ENCODE measurements around the gene FERMT1.

FERMT1 gene

GRCh38 chr20:6121504-6121903, 1.3 kb downstream of the FERMT1 start:
- TF ChIP-seq ESRRG (CRISPR knock-in tag; IDR thresholded peaks at IDR 0.05), result no peak
- TF ChIP-seq CSDC2 (CRISPR knock-in tag; IDR thresholded peaks at IDR 0.05), result no peak
- TF ChIP-seq ZNF565 (CRISPR knock-in tag; conservative IDR thresholded peaks at IDR 0.05; ENCODE audit: low read depth), result no peak
- TF ChIP-seq OSR1 (CRISPR knock-in tag; IDR thresholded peaks at IDR 0.05), result no peak
- no peak for TF ChIP-seq RARB (CRISPR knock-in tag; IDR thresholded peaks at IDR 0.05)
- TF ChIP-seq, protein P1, sequence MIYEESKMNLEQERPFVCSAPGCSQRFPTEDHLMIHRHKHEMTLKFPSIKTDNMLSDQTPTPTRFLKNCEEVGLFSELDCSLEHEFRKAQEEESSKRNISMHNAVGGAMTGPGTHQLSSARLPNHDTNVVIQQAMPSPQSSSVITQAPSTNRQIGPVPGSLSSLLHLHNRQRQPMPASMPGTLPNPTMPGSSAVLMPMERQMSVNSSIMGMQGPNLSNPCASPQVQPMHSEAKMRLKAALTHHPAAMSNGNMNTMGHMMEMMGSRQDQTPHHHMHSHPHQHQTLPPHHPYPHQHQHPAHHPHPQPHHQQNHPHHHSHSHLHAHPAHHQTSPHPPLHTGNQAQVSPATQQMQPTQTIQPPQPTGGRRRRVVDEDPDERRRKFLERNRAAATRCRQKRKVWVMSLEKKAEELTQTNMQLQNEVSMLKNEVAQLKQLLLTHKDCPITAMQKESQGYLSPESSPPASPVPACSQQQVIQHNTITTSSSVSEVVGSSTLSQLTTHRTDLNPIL (CRISPR knock-in tag; IDR thresholded peaks at IDR 0.05; ENCODE audit: low read depth), result no peak
- no peak for TF ChIP-seq TOX (CRISPR knock-in tag; IDR thresholded peaks at IDR 0.05; ENCODE audit: borderline replicate concordance)
- ATAC-seq, result no peak

- TF ChIP-seq SNAI2 (CRISPR knock-in tag; IDR thresholded peaks at IDR 0.05) (no peak), ZC3H10 (CRISPR knock-in tag; IDR thresholded peaks at IDR 0.05) (no peak), GLIS3 (CRISPR knock-in tag; IDR thresholded peaks at IDR 0.05) (no peak), TOX (CRISPR knock-in tag; IDR thresholded peaks at IDR 0.05; ENCODE audit: borderline replicate concordance) (no peak), ISL1 (CRISPR knock-in tag; IDR thresholded peaks at IDR 0.05) (no peak), ZFP30 (CRISPR knock-in tag; IDR thresholded peaks at IDR 0.05) (no peak), OSR1 (CRISPR knock-in tag; IDR thresholded peaks at IDR 0.05) (no peak), TCF4 (CRISPR knock-in tag; IDR thresholded peaks at IDR 0.05; ENCODE audit: borderline replicate concordance) (no peak)
- no peak for ATAC-seq
Measured at GRCh38 chr20:6120491-6120988, 2.3 kb downstream of the FERMT1 start.

DNA sequence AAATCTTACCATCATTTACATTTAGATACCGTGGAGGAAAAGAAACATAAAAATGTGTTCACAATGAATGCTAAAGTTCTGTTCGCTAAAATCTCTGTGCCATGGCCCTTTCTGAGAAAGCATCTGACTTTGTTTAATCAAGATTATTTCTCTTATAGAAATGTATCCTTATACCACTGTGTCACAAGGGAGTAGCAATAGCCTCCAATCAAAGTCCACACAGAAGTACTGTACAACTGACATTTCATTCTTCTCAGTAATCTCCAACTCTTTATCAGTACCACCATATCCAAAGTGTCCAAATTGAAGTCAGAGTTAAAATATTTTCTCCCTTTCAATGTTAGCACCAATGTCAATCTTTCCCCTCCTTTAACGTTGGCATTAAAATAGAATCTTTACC, 6.1 kb downstream of the FERMT1 start:
- no peak for ATAC-seq
- TF ChIP-seq BACH2 (CRISPR knock-in tag; IDR thresholded peaks at IDR 0.05; ENCODE audit: borderline replicate concordance) (no peak), ZNF565 (CRISPR knock-in tag; conservative IDR thresholded peaks at IDR 0.05; ENCODE audit: low read depth) (no peak), TOX (CRISPR knock-in tag; IDR thresholded peaks at IDR 0.05; ENCODE audit: borderline replicate concordance) (no peak), CSDC2 (CRISPR knock-in tag; IDR thresholded peaks at IDR 0.05) (no peak), OSR1 (CRISPR knock-in tag; IDR thresholded peaks at IDR 0.05) (no peak), TCF4 (CRISPR knock-in tag; IDR thresholded peaks at IDR 0.05; ENCODE audit: borderline replicate concordance) (no peak), SNAI2 (CRISPR knock-in tag; IDR thresholded peaks at IDR 0.05) (no peak), ESRRG (CRISPR knock-in tag; IDR thresholded peaks at IDR 0.05) (no peak), RARB (CRISPR knock-in tag; IDR thresholded peaks at IDR 0.05) (no peak), ISL1 (CRISPR knock-in tag; IDR thresholded peaks at IDR 0.05) (no peak), PPARA (CRISPR knock-in tag; IDR thresholded peaks at IDR 0.05; ENCODE audit: borderline replicate concordance) (no peak), ZFP30 (CRISPR knock-in tag; IDR thresholded peaks at IDR 0.05) (no peak), GLIS3 (CRISPR knock-in tag; IDR thresholded peaks at IDR 0.05) (no peak), ZFP3 (CRISPR knock-in tag; IDR thresholded peaks at IDR 0.05) (no peak)
- TF ChIP-seq, protein P2, sequence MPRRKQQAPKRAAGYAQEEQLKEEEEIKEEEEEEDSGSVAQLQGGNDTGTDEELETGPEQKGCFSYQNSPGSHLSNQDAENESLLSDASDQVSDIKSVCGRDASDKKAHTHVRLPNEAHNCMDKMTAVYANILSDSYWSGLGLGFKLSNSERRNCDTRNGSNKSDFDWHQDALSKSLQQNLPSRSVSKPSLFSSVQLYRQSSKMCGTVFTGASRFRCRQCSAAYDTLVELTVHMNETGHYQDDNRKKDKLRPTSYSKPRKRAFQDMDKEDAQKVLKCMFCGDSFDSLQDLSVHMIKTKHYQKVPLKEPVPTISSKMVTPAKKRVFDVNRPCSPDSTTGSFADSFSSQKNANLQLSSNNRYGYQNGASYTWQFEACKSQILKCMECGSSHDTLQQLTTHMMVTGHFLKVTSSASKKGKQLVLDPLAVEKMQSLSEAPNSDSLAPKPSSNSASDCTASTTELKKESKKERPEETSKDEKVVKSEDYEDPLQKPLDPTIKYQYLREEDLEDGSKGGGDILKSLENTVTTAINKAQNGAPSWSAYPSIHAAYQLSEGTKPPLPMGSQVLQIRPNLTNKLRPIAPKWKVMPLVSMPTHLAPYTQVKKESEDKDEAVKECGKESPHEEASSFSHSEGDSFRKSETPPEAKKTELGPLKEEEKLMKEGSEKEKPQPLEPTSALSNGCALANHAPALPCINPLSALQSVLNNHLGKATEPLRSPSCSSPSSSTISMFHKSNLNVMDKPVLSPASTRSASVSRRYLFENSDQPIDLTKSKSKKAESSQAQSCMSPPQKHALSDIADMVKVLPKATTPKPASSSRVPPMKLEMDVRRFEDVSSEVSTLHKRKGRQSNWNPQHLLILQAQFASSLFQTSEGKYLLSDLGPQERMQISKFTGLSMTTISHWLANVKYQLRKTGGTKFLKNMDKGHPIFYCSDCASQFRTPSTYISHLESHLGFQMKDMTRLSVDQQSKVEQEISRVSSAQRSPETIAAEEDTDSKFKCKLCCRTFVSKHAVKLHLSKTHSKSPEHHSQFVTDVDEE (CRISPR knock-in tag; IDR thresholded peaks at IDR 0.05), result no peak
- TF ChIP-seq, protein P3, sequence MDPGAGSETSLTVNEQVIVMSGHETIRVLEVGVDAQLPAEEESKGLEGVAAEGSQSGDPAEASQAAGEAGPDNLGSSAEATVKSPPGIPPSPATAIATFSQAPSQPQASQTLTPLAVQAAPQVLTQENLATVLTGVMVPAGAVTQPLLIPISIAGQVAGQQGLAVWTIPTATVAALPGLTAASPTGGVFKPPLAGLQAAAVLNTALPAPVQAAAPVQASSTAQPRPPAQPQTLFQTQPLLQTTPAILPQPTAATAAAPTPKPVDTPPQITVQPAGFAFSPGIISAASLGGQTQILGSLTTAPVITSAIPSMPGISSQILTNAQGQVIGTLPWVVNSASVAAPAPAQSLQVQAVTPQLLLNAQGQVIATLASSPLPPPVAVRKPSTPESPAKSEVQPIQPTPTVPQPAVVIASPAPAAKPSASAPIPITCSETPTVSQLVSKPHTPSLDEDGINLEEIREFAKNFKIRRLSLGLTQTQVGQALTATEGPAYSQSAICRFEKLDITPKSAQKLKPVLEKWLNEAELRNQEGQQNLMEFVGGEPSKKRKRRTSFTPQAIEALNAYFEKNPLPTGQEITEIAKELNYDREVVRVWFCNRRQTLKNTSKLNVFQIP (CRISPR knock-in tag; IDR thresholded peaks at IDR 0.05; ENCODE audit: borderline replicate concordance, low read depth), result no peak
- TF ChIP-seq, protein P4, sequence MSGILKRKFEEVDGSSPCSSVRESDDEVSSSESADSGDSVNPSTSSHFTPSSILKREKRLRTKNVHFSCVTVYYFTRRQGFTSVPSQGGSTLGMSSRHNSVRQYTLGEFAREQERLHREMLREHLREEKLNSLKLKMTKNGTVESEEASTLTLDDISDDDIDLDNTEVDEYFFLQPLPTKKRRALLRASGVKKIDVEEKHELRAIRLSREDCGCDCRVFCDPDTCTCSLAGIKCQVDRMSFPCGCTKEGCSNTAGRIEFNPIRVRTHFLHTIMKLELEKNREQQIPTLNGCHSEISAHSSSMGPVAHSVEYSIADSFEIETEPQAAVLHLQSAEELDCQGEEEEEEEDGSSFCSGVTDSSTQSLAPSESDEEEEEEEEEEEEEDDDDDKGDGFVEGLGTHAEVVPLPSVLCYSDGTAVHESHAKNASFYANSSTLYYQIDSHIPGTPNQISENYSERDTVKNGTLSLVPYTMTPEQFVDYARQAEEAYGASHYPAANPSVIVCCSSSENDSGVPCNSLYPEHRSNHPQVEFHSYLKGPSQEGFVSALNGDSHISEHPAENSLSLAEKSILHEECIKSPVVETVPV (CRISPR knock-in tag; IDR thresholded peaks at IDR 0.05), result no peak

DNA sequence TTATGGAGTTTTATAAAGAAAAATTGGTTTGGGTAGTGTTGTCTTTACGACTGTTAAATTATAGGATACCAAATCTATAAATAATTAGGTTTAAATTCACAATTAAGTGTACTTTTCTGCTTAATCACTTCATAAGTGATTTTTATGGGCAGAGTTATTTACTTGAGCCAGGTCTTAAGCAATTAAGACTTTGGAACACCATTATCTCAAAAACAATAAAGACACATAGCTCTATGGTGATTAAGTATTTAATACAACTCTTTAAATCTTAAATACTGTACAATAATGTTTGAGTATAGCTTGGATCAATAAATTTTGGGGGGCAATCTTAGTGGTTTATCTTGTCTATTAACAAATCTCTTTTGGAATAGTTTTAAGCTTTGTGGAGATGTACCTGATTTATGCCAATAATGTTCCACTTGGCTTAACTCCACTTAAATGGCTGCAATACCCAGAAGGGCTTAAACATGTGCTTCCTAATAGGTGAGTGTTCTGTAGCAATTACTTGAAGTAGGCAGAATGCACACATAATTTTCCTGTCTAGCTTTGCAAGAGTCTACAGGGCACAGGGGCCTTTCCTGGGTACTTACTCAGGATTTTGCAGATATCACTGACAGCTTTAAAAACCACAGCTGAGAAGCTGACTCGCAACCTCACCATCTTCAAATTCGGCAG, 7.5 kb downstream of the FERMT1 start:
- no peak for ATAC-seq

More for the DNA sequence above, 7.5 kb downstream of the FERMT1 start:
- TF ChIP-seq ZNF70 (CRISPR knock-in tag; IDR thresholded peaks at IDR 0.05) (no peak), PPARA (CRISPR knock-in tag; IDR thresholded peaks at IDR 0.05; ENCODE audit: borderline replicate concordance) (no peak), BACH2 (CRISPR knock-in tag; IDR thresholded peaks at IDR 0.05; ENCODE audit: borderline replicate concordance) (no peak), ARNTL (CRISPR knock-in tag; IDR thresholded peaks at IDR 0.05; ENCODE audit: borderline replicate concordance, low read depth) (no peak), ZFP30 (CRISPR knock-in tag; IDR thresholded peaks at IDR 0.05) (no peak), GLIS3 (CRISPR knock-in tag; IDR thresholded peaks at IDR 0.05) (no peak), TCF4 (CRISPR knock-in tag; IDR thresholded peaks at IDR 0.05; ENCODE audit: borderline replicate concordance) (no peak)
- TF ChIP-seq, protein P4 (CRISPR knock-in tag; IDR thresholded peaks at IDR 0.05), result no peak

Measured in SK-N-SH treated with all-trans-retinoic acid at 6 μM for 48 hours (cell line).